GM18951 (cell line): Measurements from ENCODE around the gene C12orf50.
"Not testable (repeated sequence)": the region's sequence is repeated elsewhere in the genome, so short reads cannot be mapped to it uniquely, and the experiment has no call there.

Experiments used
- POLR2A ChIP-seq: IDR thresholded peaks from 4 replicates; pipeline ENCODE4 v1.6.1; 2011; ENCODE audit warnings: mild to moderate bottlenecking; ENCODE audit not compliant: insufficient read length, insufficient read depth; ENCODE audit errors: extremely low read depth
- in situ Hi-C: fragments of 300-500 bp; cut with MboI; formaldehyde crosslinking; loops from one replicate; pipeline ENCODE4 v1.12.0; 2022; ENCODE audit warnings: low sequenced_read_pairs, mixed read lengths, inconsistent platforms; ENCODE audit not compliant: unreplicated experiment

C12orf50 gene

GRCh38 chr12:88029093-88029665 lies at the start of gene C12orf50:
TSS of gene C12orf50 (minus strand) at chr12:88029401. CDS start at chr12:88026962, 2,439 bp downstream.
- in situ Hi-C loops: no loop called here
- no peak for TF ChIP-seq POLR2A

GRCh38 chr12:88067301-88067700 lies 38.1 kb upstream of the C12orf50 start:
- in situ Hi-C loops: no loop called here
- no peak for TF ChIP-seq POLR2A

- TF ChIP-seq POLR2A: no peak
- in situ Hi-C loops: no loop called here
Observed at GRCh38 chr12:88063375-88063774, 34.2 kb upstream of the C12orf50 start.

- no peak for TF ChIP-seq POLR2A
- in situ Hi-C loops: no loop called here
Observed at GRCh38 chr12:88062474-88062873, 33.3 kb upstream of the C12orf50 start.

GRCh38 chr12:88058719-88059077 lies 29.5 kb upstream of the C12orf50 start:
- in situ Hi-C loops: no loop called here
- no peak for TF ChIP-seq POLR2A

GRCh38 chr12:88057994-88058718 lies 29.0 kb upstream of the C12orf50 start:
- in situ Hi-C loops: no loop called here
- no peak for TF ChIP-seq POLR2A

- TF ChIP-seq POLR2A: no peak
Observed at GRCh38 chr12:88056571-88056970, 27.4 kb upstream of the C12orf50 start.

GRCh38 chr12:88052686-88053085 lies 23.5 kb upstream of the C12orf50 start:
- in situ Hi-C loops: no loop called here
- TF ChIP-seq POLR2A: no peak

More at GRCh38 chr12:88056571-88056970, 27.4 kb upstream of the C12orf50 start:
- in situ Hi-C loops: no loop called here

- in situ Hi-C loops: no loop called here
- no peak for TF ChIP-seq POLR2A
Observed at GRCh38 chr12:88044035-88044434, 14.8 kb upstream of the C12orf50 start.

- TF ChIP-seq POLR2A: no peak
- in situ Hi-C loops: no loop called here
Observed at GRCh38 chr12:88037770-88038169, 8.6 kb upstream of the C12orf50 start.

GRCh38 chr12:88036353-88036965 lies 7.3 kb upstream of the C12orf50 start:
- TF ChIP-seq POLR2A: no peak
- in situ Hi-C loops: no loop called here

GRCh38 chr12:88035907-88036289 lies 6.7 kb upstream of the C12orf50 start:
- no peak for TF ChIP-seq POLR2A
- in situ Hi-C loops: no loop called here

- peak; percentile 96 for TF ChIP-seq POLR2A
- in situ Hi-C loops: no loop called here
Observed at GRCh38 chr12:88035271-88035906, 6.2 kb upstream of the C12orf50 start.

- in situ Hi-C loops: not testable (repeated sequence)
Observed at GRCh38 chr12:88031161-88031560, 2.0 kb upstream of the C12orf50 start.
